HepG2 (cell line): ENCODE measurements around the gene CAPN12. TPM values are rescaled to one million over a fixed set of nuclear protein-coding genes. Genes with fewer than 3 reads are reported as not detected.
A peak's percentile ranks its signal among the peaks of the same experiment; 100 is the strongest.

ENCODE experiments used
- BCL6 ChIP-seq: IDR thresholded peaks from 2 replicates; pipeline ENCODE4 v1.6.1; 2016; ENCODE audit warnings: missing genetic modification reagents, missing compliant biosample characterization
- CREBL2 ChIP-seq: sonication (generic); formaldehyde crosslinking; IDR thresholded peaks from 2 replicates; pipeline ENCODE4 v1.8.1; 2023; ENCODE audit warnings: missing genetic modification reagents, mild to moderate bottlenecking, borderline replicate concordance
- FOSL2 ChIP-seq: sonication (generic); formaldehyde crosslinking; IDR thresholded peaks from 2 replicates; pipeline ENCODE4 v1.4.0; 2020; ENCODE audit warnings: missing genetic modification reagents
- GTF3A ChIP-seq: sonication (generic); formaldehyde crosslinking; conservative IDR thresholded peaks from 2 replicates; pipeline ENCODE4 v1.4.0; 2020; ENCODE audit warnings: mild to moderate bottlenecking, missing genetic modification reagents
- HOXA3 ChIP-seq: sonication (generic); formaldehyde crosslinking; IDR thresholded peaks from 2 replicates; pipeline ENCODE4 v1.5.0; 2020; ENCODE audit warnings: missing genetic modification reagents
- KDM2A ChIP-seq: sonication (generic); formaldehyde crosslinking; IDR thresholded peaks from 2 replicates; pipeline ENCODE4 v1.4.0; 2020; ENCODE audit warnings: low read depth, missing genetic modification reagents, borderline replicate concordance
- MED13 ChIP-seq: sonication (generic); formaldehyde crosslinking; IDR thresholded peaks from 2 replicates; pipeline ENCODE4 v1.5.0; 2020; ENCODE audit warnings: missing genetic modification reagents
- PREB ChIP-seq: sonication (generic); formaldehyde crosslinking; IDR thresholded peaks from 2 replicates; pipeline ENCODE4 v1.4.0; 2020; ENCODE audit warnings: missing genetic modification reagents
- RNF2 ChIP-seq: fragments of 450-650 bp; conservative IDR thresholded peaks from 2 replicates; pipeline ENCODE4 v1.6.1; 2016; ENCODE audit warnings: low read depth
- SPEN ChIP-seq: sonication (generic); formaldehyde crosslinking; IDR thresholded peaks from 2 replicates; pipeline ENCODE4 v1.5.1; 2020; ENCODE audit warnings: low read depth, mild to moderate bottlenecking, missing genetic modification reagents
- TRIM24 ChIP-seq: sonication (generic); formaldehyde crosslinking; IDR thresholded peaks from 2 replicates; pipeline ENCODE4 v1.8.0; 2022; ENCODE audit warnings: mild to moderate bottlenecking, missing genetic modification reagents
- ZNF432 ChIP-seq: sonication (generic); formaldehyde crosslinking; IDR thresholded peaks from 2 replicates; pipeline ENCODE4 v1.5.0; 2020; ENCODE audit warnings: missing genetic modification reagents, mild to moderate bottlenecking, borderline replicate concordance
- polyA plus RNA-seq, 8 experiments: library from polyadenylated mRNA; depleted of rRNA in 3 of 8; stranded (reverse) in 7 of 8; unstranded in 1 of 8; fragments of >200 nt; fragmentation: Illumina TruSeq in 4 of 8; extraction: Trizol in 4 of 8; gene quantifications; 2 replicates each; pipeline versions ENCODE4 v1.2.1 to v1.2.3, GENCODE V29; 2011 to 2016; ENCODE audit warnings: low read depth in 4 of 8, missing spikeins in 1 of 8, mixed read lengths in 1 of 8; ENCODE audit not compliant: insufficient read depth in 1 of 8
- total RNA-seq, 5 experiments: library from RNA; depleted of rRNA; stranded (reverse); fragments of >200 nt; fragmentation: Illumina TruSeq; extraction: Trizol; gene quantifications; 2 replicates each; pipeline ENCODE4 v1.2.3, GENCODE V29; 2016; ENCODE audit warnings: low read depth in 1 of 5
- TF ChIP-seq, protein P1 (sequence below): sonication (generic); formaldehyde crosslinking; IDR thresholded peaks from 2 replicates; pipeline ENCODE4 v1.4.0; 2020; ENCODE audit warnings: mild to moderate bottlenecking, missing genetic modification reagents
- TF ChIP-seq, protein P2 (sequence below): sonication (generic); formaldehyde crosslinking; IDR thresholded peaks from 2 replicates; pipeline ENCODE4 v1.5.0; 2020; ENCODE audit warnings: missing genetic modification reagents, mild to moderate bottlenecking, borderline replicate concordance
- TF ChIP-seq, protein P3 (sequence below): IDR thresholded peaks from 2 replicates; pipeline ENCODE4 v1.6.1; 2016; ENCODE audit warnings: low read depth, borderline replicate concordance
- TF ChIP-seq, protein P4 (sequence below): IDR thresholded peaks from 2 replicates; pipeline ENCODE4 v1.6.1; 2012; ENCODE audit warnings: low read depth, low read length, improper control_type of control experiment
- TF ChIP-seq, protein P5 (sequence below): sonication (generic); formaldehyde crosslinking; IDR thresholded peaks from 2 replicates; pipeline ENCODE4 v1.4.0; 2020; ENCODE audit warnings: missing genetic modification reagents
- TF ChIP-seq, protein P6 (sequence below): sonication (generic); formaldehyde crosslinking; IDR thresholded peaks from 2 replicates; pipeline ENCODE4 v1.8.0; 2023; ENCODE audit warnings: mild to moderate bottlenecking, missing genetic modification reagents

CAPN12 gene
- total and polyA plus RNA-seq, 2 of the 13 experiments (the other 11 are each of a cell fraction or from before 2014, with no cell fraction given): 1.6 to 13.6 TPM

- TF ChIP-seq HOXA3 (CRISPR knock-in tag): peak; percentile 94
- TF ChIP-seq, protein P1, sequence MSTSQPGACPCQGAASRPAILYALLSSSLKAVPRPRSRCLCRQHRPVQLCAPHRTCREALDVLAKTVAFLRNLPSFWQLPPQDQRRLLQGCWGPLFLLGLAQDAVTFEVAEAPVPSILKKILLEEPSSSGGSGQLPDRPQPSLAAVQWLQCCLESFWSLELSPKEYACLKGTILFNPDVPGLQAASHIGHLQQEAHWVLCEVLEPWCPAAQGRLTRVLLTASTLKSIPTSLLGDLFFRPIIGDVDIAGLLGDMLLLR (CRISPR knock-in tag): no peak
- TF ChIP-seq, protein P2, sequence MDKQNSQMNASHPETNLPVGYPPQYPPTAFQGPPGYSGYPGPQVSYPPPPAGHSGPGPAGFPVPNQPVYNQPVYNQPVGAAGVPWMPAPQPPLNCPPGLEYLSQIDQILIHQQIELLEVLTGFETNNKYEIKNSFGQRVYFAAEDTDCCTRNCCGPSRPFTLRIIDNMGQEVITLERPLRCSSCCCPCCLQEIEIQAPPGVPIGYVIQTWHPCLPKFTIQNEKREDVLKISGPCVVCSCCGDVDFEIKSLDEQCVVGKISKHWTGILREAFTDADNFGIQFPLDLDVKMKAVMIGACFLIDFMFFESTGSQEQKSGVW (CRISPR knock-in tag): no peak
- no peak for TF ChIP-seq CREBL2 (CRISPR knock-in tag)
- TF ChIP-seq TRIM24 (CRISPR knock-in tag): 0 out of 2 replicates have a peak, but pooled peaks have one; percentile 54
- no peak for TF ChIP-seq RNF2
- TF ChIP-seq GTF3A (CRISPR knock-in tag): no peak
- peak; percentile 77 for TF ChIP-seq BCL6
- TF ChIP-seq KDM2A (CRISPR knock-in tag): peak; percentile 59; the same call in 1 of the 2 replicates
- peak; percentile 90 for TF ChIP-seq SPEN (CRISPR knock-in tag)
- TF ChIP-seq, protein P3, sequence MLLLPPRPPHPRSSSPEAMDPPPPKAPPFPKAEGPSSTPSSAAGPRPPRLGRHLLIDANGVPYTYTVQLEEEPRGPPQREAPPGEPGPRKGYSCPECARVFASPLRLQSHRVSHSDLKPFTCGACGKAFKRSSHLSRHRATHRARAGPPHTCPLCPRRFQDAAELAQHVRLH (CRISPR knock-in tag): peak; percentile 44; the same call in 1 of the 2 replicates
- peak; percentile 75 for TF ChIP-seq FOSL2 (CRISPR knock-in tag)
- TF ChIP-seq ZNF432 (CRISPR knock-in tag): no peak
- TF ChIP-seq, protein P4, sequence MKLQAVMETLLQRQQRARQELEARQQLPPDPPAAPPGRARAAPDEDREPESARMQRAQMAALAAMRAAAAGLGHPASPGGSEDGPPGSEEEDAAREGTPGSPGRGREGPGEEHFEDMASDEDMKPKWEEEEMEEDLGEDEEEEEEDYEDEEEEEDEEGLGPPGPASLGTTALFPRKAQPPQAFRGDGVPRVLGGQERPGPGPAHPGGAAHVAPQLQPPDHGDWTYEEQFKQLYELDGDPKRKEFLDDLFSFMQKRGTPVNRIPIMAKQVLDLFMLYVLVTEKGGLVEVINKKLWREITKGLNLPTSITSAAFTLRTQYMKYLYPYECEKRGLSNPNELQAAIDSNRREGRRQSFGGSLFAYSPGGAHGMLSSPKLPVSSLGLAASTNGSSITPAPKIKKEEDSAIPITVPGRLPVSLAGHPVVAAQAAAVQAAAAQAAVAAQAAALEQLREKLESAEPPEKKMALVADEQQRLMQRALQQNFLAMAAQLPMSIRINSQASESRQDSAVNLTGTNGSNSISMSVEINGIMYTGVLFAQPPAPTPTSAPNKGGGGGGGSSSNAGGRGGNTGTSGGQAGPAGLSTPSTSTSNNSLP: no peak
- peak; percentile 64 for TF ChIP-seq MED13
- TF ChIP-seq, protein P5, sequence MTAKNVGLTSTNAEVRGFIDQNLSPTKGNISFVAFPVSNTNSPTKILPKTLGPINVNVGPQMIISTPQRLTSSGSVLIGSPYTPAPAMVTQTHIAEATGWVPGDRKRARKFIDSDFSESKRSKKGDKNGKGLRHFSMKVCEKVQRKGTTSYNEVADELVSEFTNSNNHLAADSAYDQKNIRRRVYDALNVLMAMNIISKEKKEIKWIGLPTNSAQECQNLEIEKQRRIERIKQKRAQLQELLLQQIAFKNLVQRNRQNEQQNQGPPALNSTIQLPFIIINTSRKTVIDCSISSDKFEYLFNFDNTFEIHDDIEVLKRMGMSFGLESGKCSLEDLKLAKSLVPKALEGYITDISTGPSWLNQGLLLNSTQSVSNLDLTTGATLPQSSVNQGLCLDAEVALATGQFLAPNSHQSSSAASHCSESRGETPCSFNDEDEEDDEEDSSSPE (CRISPR knock-in tag): peak; percentile 33; the same call in 1 of the 2 replicates
- TF ChIP-seq PREB (CRISPR knock-in tag): no peak
- TF ChIP-seq, protein P6, sequence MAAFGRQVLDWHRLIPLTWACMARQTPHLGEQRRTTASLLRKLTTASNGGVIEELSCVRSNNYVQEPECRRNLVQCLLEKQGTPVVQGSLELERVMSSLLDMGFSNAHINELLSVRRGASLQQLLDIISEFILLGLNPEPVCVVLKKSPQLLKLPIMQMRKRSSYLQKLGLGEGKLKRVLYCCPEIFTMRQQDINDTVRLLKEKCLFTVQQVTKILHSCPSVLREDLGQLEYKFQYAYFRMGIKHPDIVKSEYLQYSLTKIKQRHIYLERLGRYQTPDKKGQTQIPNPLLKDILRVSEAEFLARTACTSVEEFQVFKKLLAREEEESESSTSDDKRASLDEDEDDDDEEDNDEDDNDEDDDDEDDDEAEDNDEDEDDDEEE (CRISPR knock-in tag): no peak
Measured at GRCh38 chr19:38701455-38702063, 42.7 kb downstream of the CAPN12 start (continued).
